Measurements from ENCODE around the gene CCDC192. TPM values are rescaled to one million over a fixed set of nuclear protein-coding genes. Genes with fewer than 3 reads are reported as not detected.

The CCDC192 gene
- total RNA-seq, 1 donor from 2014 or later = not detected

- peaks cover 18% of the 10 kb centered on the region for H3K4me1 ChIP-seq (ENCODE audit: insufficient read depth, low read length)
- no peak overlapping the region for H2AFZ ChIP-seq (ENCODE audit: low read depth, low read length)
- no peak overlapping the region for H3K4me3 ChIP-seq (ENCODE audit: insufficient read depth, low read depth, low read length)
- Mint-ChIP-seq H3K9me3 (ENCODE audit: unreplicated experiment) (no peaks in the 10 kb centered on the region), H3K27me3 (ENCODE audit: low read depth, unreplicated experiment) (no peaks in the 10 kb centered on the region), H3K4me1 (ENCODE audit: low read depth, unreplicated experiment) (peaks cover 24% of the 10 kb centered on the region), H3K4me3 (ENCODE audit: unreplicated experiment) (no peak overlapping the region), H3K27ac (ENCODE audit: unreplicated experiment) (no peak overlapping the region), H3K36me3 (ENCODE audit: low read depth, unreplicated experiment) (no peaks in the 10 kb centered on the region)
- no peaks in the 10 kb centered on the region for H3K27me3 ChIP-seq (ENCODE audit: insufficient read depth, low read length)
- no peak overlapping the region for H3K27ac ChIP-seq (ENCODE audit: low read depth, low read length)
- no peaks in the 10 kb centered on the region for H3K79me2 ChIP-seq (ENCODE audit: insufficient read depth, low read length)
- no peak overlapping the region for H3K4me2 ChIP-seq (ENCODE audit: low read length)
- no peak for DNase-seq (ENCODE audit: low read depth)
- TF ChIP-seq, protein P1, sequence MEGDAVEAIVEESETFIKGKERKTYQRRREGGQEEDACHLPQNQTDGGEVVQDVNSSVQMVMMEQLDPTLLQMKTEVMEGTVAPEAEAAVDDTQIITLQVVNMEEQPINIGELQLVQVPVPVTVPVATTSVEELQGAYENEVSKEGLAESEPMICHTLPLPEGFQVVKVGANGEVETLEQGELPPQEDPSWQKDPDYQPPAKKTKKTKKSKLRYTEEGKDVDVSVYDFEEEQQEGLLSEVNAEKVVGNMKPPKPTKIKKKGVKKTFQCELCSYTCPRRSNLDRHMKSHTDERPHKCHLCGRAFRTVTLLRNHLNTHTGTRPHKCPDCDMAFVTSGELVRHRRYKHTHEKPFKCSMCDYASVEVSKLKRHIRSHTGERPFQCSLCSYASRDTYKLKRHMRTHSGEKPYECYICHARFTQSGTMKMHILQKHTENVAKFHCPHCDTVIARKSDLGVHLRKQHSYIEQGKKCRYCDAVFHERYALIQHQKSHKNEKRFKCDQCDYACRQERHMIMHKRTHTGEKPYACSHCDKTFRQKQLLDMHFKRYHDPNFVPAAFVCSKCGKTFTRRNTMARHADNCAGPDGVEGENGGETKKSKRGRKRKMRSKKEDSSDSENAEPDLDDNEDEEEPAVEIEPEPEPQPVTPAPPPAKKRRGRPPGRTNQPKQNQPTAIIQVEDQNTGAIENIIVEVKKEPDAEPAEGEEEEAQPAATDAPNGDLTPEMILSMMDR (IDR thresholded peaks at IDR 0.05; ENCODE audit: insufficient read depth, low read depth, low read length) = no peak
- TF ChIP-seq EZH2 (IDR thresholded peaks at IDR 0.05; ENCODE audit: insufficient read depth, low read length) = no peak
- H3K36me3 ChIP-seq (ENCODE audit: insufficient read depth, low read length) = no peaks in the 10 kb centered on the region
- no peaks in the 10 kb centered on the region for H4K20me1 ChIP-seq (ENCODE audit: insufficient read depth, low read length)
- no peaks in the 10 kb centered on the region for H3K9me3 ChIP-seq (ENCODE audit: insufficient read depth, low read depth, low read length)
- H3K9ac ChIP-seq (ENCODE audit: low read length) = no peak overlapping the region
- FAIRE-seq = no peak
These were observed 7.8 kb upstream of the CCDC192 start for GRCh38 chr5:127695346-127695745.

- no peak overlapping the region for H3K9ac ChIP-seq (ENCODE audit: low read length)
- H4K20me1 ChIP-seq (ENCODE audit: insufficient read depth, low read length) = no peaks in the 10 kb centered on the region
- H3K79me2 ChIP-seq (ENCODE audit: insufficient read depth, low read length) = no peaks in the 10 kb centered on the region
- Mint-ChIP-seq H3K27me3 (ENCODE audit: low read depth, unreplicated experiment) (no peaks in the 10 kb centered on the region), H3K4me3 (ENCODE audit: unreplicated experiment) (peak overlapping the region; percentile 20), H3K27ac (ENCODE audit: unreplicated experiment) (peak overlapping the region; percentile 55), H3K9me3 (ENCODE audit: unreplicated experiment) (no peaks in the 10 kb centered on the region), H3K4me1 (ENCODE audit: low read depth, unreplicated experiment) (peaks cover 25% of the 10 kb centered on the region), H3K36me3 (ENCODE audit: low read depth, unreplicated experiment) (no peaks in the 10 kb centered on the region)
- H3K27me3 ChIP-seq (ENCODE audit: insufficient read depth, low read length) = no peaks in the 10 kb centered on the region
- H3K4me1 ChIP-seq (ENCODE audit: insufficient read depth, low read length) = peaks cover 18% of the 10 kb centered on the region
- peak overlapping the region; percentile 66 for H3K4me2 ChIP-seq (ENCODE audit: low read length)
- peak; percentile 81 for DNase-seq (ENCODE audit: low read depth)
- H3K9me3 ChIP-seq (ENCODE audit: insufficient read depth, low read depth, low read length) = no peaks in the 10 kb centered on the region
- no peak overlapping the region for H2AFZ ChIP-seq (ENCODE audit: low read depth, low read length)
- no peak for TF ChIP-seq EZH2 (IDR thresholded peaks at IDR 0.05; ENCODE audit: insufficient read depth, low read length)
- TF ChIP-seq, protein P1 (IDR thresholded peaks at IDR 0.05; ENCODE audit: insufficient read depth, low read depth, low read length) = no peak
- H3K36me3 ChIP-seq (ENCODE audit: insufficient read depth, low read length) = no peaks in the 10 kb centered on the region
- no peak overlapping the region for H3K4me3 ChIP-seq (ENCODE audit: insufficient read depth, low read depth, low read length)
- H3K27ac ChIP-seq (ENCODE audit: low read depth, low read length) = peak overlapping the region; percentile 17
- peak; percentile 98 for FAIRE-seq
These were observed 6.5 kb upstream of the CCDC192 start for GRCh38 chr5:127696683-127697082.

GRCh38 chr5:127697894-127698600, 5.1 kb upstream of the CCDC192 start:
- Mint-ChIP-seq H3K27ac (ENCODE audit: unreplicated experiment) (peak overlapping the region; percentile 28), H3K27me3 (ENCODE audit: low read depth, unreplicated experiment) (no peaks in the 10 kb centered on the region), H3K4me3 (ENCODE audit: unreplicated experiment) (no peak overlapping the region), H3K4me1 (ENCODE audit: low read depth, unreplicated experiment) (peaks cover 26% of the 10 kb centered on the region), H3K36me3 (ENCODE audit: low read depth, unreplicated experiment) (no peaks in the 10 kb centered on the region), H3K9me3 (ENCODE audit: unreplicated experiment) (no peaks in the 10 kb centered on the region)
- Histone ChIP-seq H2AFZ (ENCODE audit: low read depth, low read length) (no peak overlapping the region), H3K27ac (ENCODE audit: low read depth, low read length) (no peak overlapping the region), H3K27me3 (ENCODE audit: insufficient read depth, low read length) (no peaks in the 10 kb centered on the region), H3K79me2 (ENCODE audit: insufficient read depth, low read length) (no peaks in the 10 kb centered on the region), H3K4me3 (ENCODE audit: insufficient read depth, low read depth, low read length) (no peak overlapping the region), H3K9me3 (ENCODE audit: insufficient read depth, low read depth, low read length) (no peaks in the 10 kb centered on the region), H3K4me2 (ENCODE audit: low read length) (peak overlapping the region; percentile 22), H3K9ac (ENCODE audit: low read length) (no peak overlapping the region), H3K36me3 (ENCODE audit: insufficient read depth, low read length) (no peaks in the 10 kb centered on the region), H3K4me1 (ENCODE audit: insufficient read depth, low read length) (peaks cover 18% of the 10 kb centered on the region), H4K20me1 (ENCODE audit: insufficient read depth, low read length) (no peaks in the 10 kb centered on the region)
- FAIRE-seq (peak; percentile 87), DNase-seq (ENCODE audit: low read depth) (peak; percentile 88)
- TF ChIP-seq, protein P1 (IDR thresholded peaks at IDR 0.05; ENCODE audit: insufficient read depth, low read depth, low read length) = no peak
- TF ChIP-seq EZH2 (IDR thresholded peaks at IDR 0.05; ENCODE audit: insufficient read depth, low read length) = no peak

Data from astrocyte (in vitro differentiated cells and primary cell).